HG03469 (cell line): ENCODE data around the gene POU6F2.

ENCODE experiments used
- ATAC-seq: cut with Tn5 transposase; IDR thresholded peaks from one replicate; pipeline ENCODE4 v1.9.1; 2021; ENCODE audit warnings: mild to moderate bottlenecking, moderate library complexity, moderate number of reproducible peaks; ENCODE audit not compliant: unreplicated experiment

POU6F2 gene

GRCh38 chr7:39062811-39063210, 85.1 kb downstream of the POU6F2 start:
- no peak for ATAC-seq

- no peak for ATAC-seq
Measured at GRCh38 chr7:39069031-39069430, 91.3 kb downstream of the POU6F2 start.

- no peak for ATAC-seq
Measured at GRCh38 chr7:39069896-39070881, 92.5 kb downstream of the POU6F2 start.

GRCh38 chr7:39071116-39071515, 93.4 kb downstream of the POU6F2 start:
- no peak for ATAC-seq

- ATAC-seq: no peak
Measured at GRCh38 chr7:39073432-39073831, 95.7 kb downstream of the POU6F2 start.

GRCh38 chr7:39075210-39075609, 97.5 kb downstream of the POU6F2 start:
- no peak for ATAC-seq

- ATAC-seq: no peak
Measured at GRCh38 chr7:39083781-39084180, 106.1 kb downstream of the POU6F2 start.

GRCh38 chr7:39084349-39084748, 106.6 kb downstream of the POU6F2 start:
- ATAC-seq: no peak

GRCh38 chr7:39085189-39085588, 107.5 kb downstream of the POU6F2 start:
- no peak for ATAC-seq

GRCh38 chr7:39085590-39086049, 107.9 kb downstream of the POU6F2 start:
- no peak for ATAC-seq

GRCh38 chr7:39086638-39087360, 109.1 kb downstream of the POU6F2 start:
- no peak for ATAC-seq

GRCh38 chr7:39088730-39089593, 111.3 kb downstream of the POU6F2 start:
- no peak for ATAC-seq

- no peak for ATAC-seq
Measured at GRCh38 chr7:39091145-39091544, 113.4 kb downstream of the POU6F2 start.

GRCh38 chr7:39091774-39092173, 114.1 kb downstream of the POU6F2 start:
- ATAC-seq: no peak

- no peak for ATAC-seq
Measured at GRCh38 chr7:39094731-39095130, 117.0 kb downstream of the POU6F2 start.

GRCh38 chr7:39095875-39096619, 118.3 kb downstream of the POU6F2 start:
- no peak for ATAC-seq

GRCh38 chr7:39098506-39098905, 120.8 kb downstream of the POU6F2 start:
- ATAC-seq: no peak

- ATAC-seq: no peak
Measured at GRCh38 chr7:39099146-39099545, 121.4 kb downstream of the POU6F2 start.

GRCh38 chr7:39100270-39100669, 122.6 kb downstream of the POU6F2 start:
- no peak for ATAC-seq

- no peak for ATAC-seq
Measured at GRCh38 chr7:39102234-39102633, 124.5 kb downstream of the POU6F2 start.
